IPS-15b (cell line): Measurements from ENCODE around the gene RUNX2.
"Not testable (repeated sequence)": the region's sequence is repeated elsewhere in the genome, so short reads cannot be mapped to it uniquely, and the experiment has no call there.

Experiments
- H3K27me3 ChIP-seq: one replicate; pipeline ENCODE4 v1.6.1; 2013; ENCODE audit warnings: low read length; ENCODE audit not compliant: control insufficient read depth, insufficient read depth
- H3K36me3 ChIP-seq: one replicate; pipeline ENCODE4 v1.6.1; 2013; ENCODE audit warnings: low read length; ENCODE audit not compliant: control insufficient read depth, insufficient read depth
- H3K4me1 ChIP-seq: one replicate; pipeline ENCODE4 v1.6.1; 2013; ENCODE audit warnings: mild to moderate bottlenecking, low read length; ENCODE audit not compliant: control insufficient read depth, insufficient read depth
- H3K4me3 ChIP-seq: one replicate; pipeline ENCODE4 v1.5.1; 2013; ENCODE audit warnings: low read depth, low read length
- H3K9ac ChIP-seq: one replicate; pipeline ENCODE4 v1.6.1; 2013; ENCODE audit warnings: low read depth, mild to moderate bottlenecking, low read length
- H3K9me3 ChIP-seq: one replicate; pipeline ENCODE4 v1.6.1; 2013; ENCODE audit warnings: mild to moderate bottlenecking, low read length; ENCODE audit not compliant: control insufficient read depth, insufficient read depth

RUNX2 gene

GRCh38 chr6:45454008-45454911 lies 126.1 kb downstream of the RUNX2 start:
- no peak overlapping the region for H3K9ac ChIP-seq
- H3K4me3 ChIP-seq, result no peak overlapping the region
- no peaks in the 10 kb centered on the region for H3K27me3 ChIP-seq
- no peaks in the 10 kb centered on the region for H3K9me3 ChIP-seq
- H3K36me3 ChIP-seq, result no peaks in the 10 kb centered on the region
- H3K4me1 ChIP-seq, result no peaks in the 10 kb centered on the region

- H3K9ac ChIP-seq, result no peak overlapping the region
These were observed 127.3 kb downstream of the RUNX2 start for GRCh38 chr6:45455408-45455807.

GRCh38 chr6:45457141-45457540 lies 129.0 kb downstream of the RUNX2 start:
- no peaks in the 10 kb centered on the region for H3K27me3 ChIP-seq
- H3K9me3 ChIP-seq, result no peaks in the 10 kb centered on the region
- H3K9ac ChIP-seq, result no peak overlapping the region
- no peak overlapping the region for H3K4me3 ChIP-seq
- no peaks in the 10 kb centered on the region for H3K36me3 ChIP-seq
- H3K4me1 ChIP-seq, result no peaks in the 10 kb centered on the region

More at GRCh38 chr6:45455408-45455807, 127.3 kb downstream of the RUNX2 start:
- Histone ChIP-seq H3K9me3 (no peaks in the 10 kb centered on the region), H3K4me1 (no peaks in the 10 kb centered on the region), H3K4me3 (no peak overlapping the region), H3K27me3 (no peaks in the 10 kb centered on the region), H3K36me3 (no peaks in the 10 kb centered on the region)

- H3K27me3 ChIP-seq, result no peaks in the 10 kb centered on the region
- H3K4me3 ChIP-seq, result no peak overlapping the region
- H3K4me1 ChIP-seq, result no peaks in the 10 kb centered on the region
- no peaks in the 10 kb centered on the region for H3K36me3 ChIP-seq
- no peak overlapping the region for H3K9ac ChIP-seq
- no peaks in the 10 kb centered on the region for H3K9me3 ChIP-seq
These were observed 130.5 kb downstream of the RUNX2 start for GRCh38 chr6:45458672-45459071.

- Histone ChIP-seq H3K4me3 (no peak overlapping the region), H3K9me3 (no peaks in the 10 kb centered on the region), H3K9ac (no peak overlapping the region), H3K36me3 (no peaks in the 10 kb centered on the region), H3K27me3 (no peaks in the 10 kb centered on the region), H3K4me1 (no peaks in the 10 kb centered on the region)
These were observed 132.0 kb downstream of the RUNX2 start for GRCh38 chr6:45460166-45460565.

GRCh38 chr6:45461486-45461885 lies 133.4 kb downstream of the RUNX2 start:
- Histone ChIP-seq H3K4me1 (no peaks in the 10 kb centered on the region), H3K9ac (no peak overlapping the region), H3K4me3 (no peak overlapping the region), H3K27me3 (no peaks in the 10 kb centered on the region), H3K36me3 (no peaks in the 10 kb centered on the region), H3K9me3 (no peaks in the 10 kb centered on the region)

GRCh38 chr6:45462190-45463134 lies 134.3 kb downstream of the RUNX2 start:
- no peak overlapping the region for H3K4me3 ChIP-seq
- H3K36me3 ChIP-seq, result no peaks in the 10 kb centered on the region
- no peak overlapping the region for H3K9ac ChIP-seq
- H3K27me3 ChIP-seq, result no peaks in the 10 kb centered on the region
- H3K4me1 ChIP-seq, result no peaks in the 10 kb centered on the region
- H3K9me3 ChIP-seq, result no peaks in the 10 kb centered on the region

GRCh38 chr6:45464685-45465084 lies 136.6 kb downstream of the RUNX2 start:
- Histone ChIP-seq H3K9me3 (no peaks in the 10 kb centered on the region), H3K4me3 (no peak overlapping the region), H3K36me3 (no peaks in the 10 kb centered on the region), H3K9ac (no peak overlapping the region), H3K27me3 (no peaks in the 10 kb centered on the region), H3K4me1 (no peaks in the 10 kb centered on the region)

GRCh38 chr6:45466686-45467085 lies 138.6 kb downstream of the RUNX2 start:
- Histone ChIP-seq H3K9ac (no peak overlapping the region), H3K4me1 (no peaks in the 10 kb centered on the region), H3K9me3 (no peaks in the 10 kb centered on the region)

GRCh38 chr6:45467417-45467816 lies 139.3 kb downstream of the RUNX2 start:
- H3K4me1 ChIP-seq, H3K36me3 ChIP-seq, H3K9me3 ChIP-seq, H3K4me3 ChIP-seq, H3K9ac ChIP-seq, H3K27me3 ChIP-seq: not testable (repeated sequence)

More at GRCh38 chr6:45466686-45467085, 138.6 kb downstream of the RUNX2 start:
- no peaks in the 10 kb centered on the region for H3K27me3 ChIP-seq
- no peak overlapping the region for H3K4me3 ChIP-seq
- H3K36me3 ChIP-seq, result no peaks in the 10 kb centered on the region

- H3K9me3 ChIP-seq, result no peaks in the 10 kb centered on the region
- H3K36me3 ChIP-seq, result no peaks in the 10 kb centered on the region
- H3K4me1 ChIP-seq, result no peaks in the 10 kb centered on the region
- H3K9ac ChIP-seq, result no peak overlapping the region
- H3K4me3 ChIP-seq, result no peak overlapping the region
- no peaks in the 10 kb centered on the region for H3K27me3 ChIP-seq
These were observed 139.7 kb downstream of the RUNX2 start for GRCh38 chr6:45467853-45468252.
